ENCODE data around the gene ZBTB7C.
A peak's percentile ranks its signal among the peaks of the same experiment; 100 is the strongest.

ZBTB7C gene

GRCh38 chr18:48216639-48217257 is 192.4 kb downstream of the ZBTB7C start:
- no peak for TF ChIP-seq CTCF (IDR thresholded peaks at IDR 0.05; ENCODE audit: insufficient read depth, low read depth, low read length, missing control alignments)
- no peak overlapping the region for H3K4me3 ChIP-seq (ENCODE audit: low read length)
- no peak for DNase-seq (ENCODE audit: low read depth)

GRCh38 chr18:48215876-48216638 is 193.1 kb downstream of the ZBTB7C start:
- TF ChIP-seq CTCF (IDR thresholded peaks at IDR 0.05; ENCODE audit: insufficient read depth, low read depth, low read length, missing control alignments) = no peak
- no peak overlapping the region for H3K4me3 ChIP-seq (ENCODE audit: low read length)
- DNase-seq (ENCODE audit: low read depth) = peak; percentile 48

- no peak for DNase-seq (ENCODE audit: low read depth)
- no peak overlapping the region for H3K4me3 ChIP-seq (ENCODE audit: low read length)
- TF ChIP-seq CTCF (IDR thresholded peaks at IDR 0.05; ENCODE audit: insufficient read depth, low read depth, low read length, missing control alignments) = no peak
Observed at GRCh38 chr18:48213791-48214190, 195.4 kb downstream of the ZBTB7C start.

- H3K4me3 ChIP-seq (ENCODE audit: low read length) = no peak overlapping the region
- no peak for TF ChIP-seq CTCF (IDR thresholded peaks at IDR 0.05; ENCODE audit: insufficient read depth, low read depth, low read length, missing control alignments)
- no peak for DNase-seq (ENCODE audit: low read depth)
Observed at GRCh38 chr18:48208432-48209140, 200.6 kb downstream of the ZBTB7C start.

DNA sequence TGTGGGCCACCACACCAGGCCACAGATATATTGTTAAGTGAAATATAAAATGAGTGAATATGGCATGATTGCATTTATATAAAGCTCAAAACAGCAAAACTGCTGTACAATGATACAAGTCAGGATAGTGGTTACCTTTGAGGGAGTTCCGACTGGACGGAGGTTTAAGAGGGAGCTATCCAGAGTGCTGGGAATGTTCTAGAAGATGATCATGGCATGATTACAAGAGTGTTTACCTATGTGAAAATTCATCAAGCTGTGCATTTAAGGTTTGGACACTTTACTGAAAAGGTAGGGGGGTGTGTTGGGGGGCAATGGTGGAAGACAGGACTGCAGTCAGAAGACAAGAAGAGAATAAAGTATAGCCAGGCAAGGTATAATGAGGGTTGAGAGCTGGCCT is 201.4 kb downstream of the ZBTB7C start:
- no peak overlapping the region for H3K4me3 ChIP-seq (ENCODE audit: low read length)
- DNase-seq (ENCODE audit: low read depth) = no peak
- TF ChIP-seq CTCF (IDR thresholded peaks at IDR 0.05; ENCODE audit: insufficient read depth, low read depth, low read length, missing control alignments) = no peak

DNA sequence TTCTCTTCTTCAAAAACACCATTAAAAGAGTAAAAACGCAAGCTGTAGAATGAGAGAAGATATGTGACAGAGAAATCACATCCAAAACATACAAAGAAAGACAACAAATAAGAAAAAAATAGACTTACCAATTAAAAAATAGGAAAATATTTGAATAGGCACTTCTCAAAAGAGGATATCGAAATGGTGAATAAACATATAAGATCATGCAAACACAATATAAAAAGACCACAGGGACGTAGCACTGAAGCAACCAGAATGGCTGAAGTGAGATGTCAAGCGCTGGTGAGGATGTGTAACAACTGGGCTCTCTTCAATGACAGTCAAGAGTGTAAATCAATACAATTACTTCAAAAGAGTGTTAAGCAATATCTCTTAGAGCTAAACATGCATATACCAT is 202.3 kb downstream of the ZBTB7C start:
- H3K4me3 ChIP-seq (ENCODE audit: low read length) = no peak overlapping the region
- no peak for TF ChIP-seq CTCF (IDR thresholded peaks at IDR 0.05; ENCODE audit: insufficient read depth, low read depth, low read length, missing control alignments)
- DNase-seq (ENCODE audit: low read depth) = no peak
